Smooth muscle cell (in vitro differentiated cells): ENCODE results near the gene TNNI2. TPM values are rescaled to one million over a fixed set of nuclear protein-coding genes. Genes with fewer than 3 reads are reported as not detected.
A peak's percentile ranks its signal among the peaks of the same experiment; 100 is the strongest.

Source experiments
- DNase-seq: peaks from one replicate; lab custom pipeline; 2025; ENCODE audit not compliant: unreplicated experiment; lab: John Stamatoyannopoulos, UW
- H2AFZ ChIP-seq: fragments of 200-600 bp; sonication (generic); 2 replicates; pipeline ENCODE4 v1.6.0; 2016; ENCODE audit warnings: antibody characterized with exemption, low read depth, mild to moderate bottlenecking
- H3F3A ChIP-seq: fragments of 200-600 bp; sonication (generic); 2 replicates; pipeline ENCODE4 v1.6.0; 2017; ENCODE audit warnings: antibody characterized with exemption, low read depth
- H3K27ac ChIP-seq: fragments of 200-600 bp; sonication (generic); 2 replicates; pipeline ENCODE4 v1.5.1; 2016; ENCODE audit warnings: low read depth, mild to moderate bottlenecking
- H3K27me3 ChIP-seq: fragments of 200-600 bp; sonication (generic); 2 replicates; pipeline ENCODE4 v1.6.1; 2016; ENCODE audit warnings: low read depth, mild to moderate bottlenecking
- H3K36me3 ChIP-seq: fragments of 200-600 bp; sonication (generic); 2 replicates; pipeline ENCODE4 v1.5.1; 2016; ENCODE audit warnings: low read depth
- H3K4me1 ChIP-seq: fragments of 200-600 bp; sonication (generic); 2 replicates; pipeline ENCODE4 v1.5.1; 2016; ENCODE audit warnings: low read depth
- H3K4me2 ChIP-seq: fragments of 200-600 bp; sonication (generic); 2 replicates; pipeline ENCODE4 v1.6.0; 2016; ENCODE audit warnings: mild to moderate bottlenecking
- H3K4me3 ChIP-seq: fragments of 200-600 bp; sonication (generic); 2 replicates; pipeline ENCODE4 v1.5.1; 2016; ENCODE audit warnings: mild to moderate bottlenecking
- H3K79me2 ChIP-seq: fragments of 200-600 bp; sonication (generic); 2 replicates; pipeline ENCODE4 v1.6.0; 2016; ENCODE audit warnings: low read depth, mild to moderate bottlenecking
- H3K9ac ChIP-seq: fragments of 200-600 bp; sonication (generic); 2 replicates; pipeline ENCODE4 v1.6.0; 2016; ENCODE audit warnings: low read depth
- H3K9me3 ChIP-seq: fragments of 200-600 bp; sonication (generic); replicated peaks from 2 replicates; pipeline ENCODE4 v1.5.1; 2016; ENCODE audit warnings: low read depth
- H4K20me1 ChIP-seq: fragments of 200-600 bp; sonication (generic); 2 replicates; pipeline ENCODE4 v1.6.0; 2016; ENCODE audit warnings: low read depth
- CTCF ChIP-seq: fragments of 200-600 bp; sonication (generic); IDR thresholded peaks from 2 replicates; pipeline ENCODE4 v1.5.1; 2017; ENCODE audit warnings: borderline replicate concordance, mild to moderate bottlenecking, antibody characterized with exemption; ENCODE audit not compliant: insufficient read depth, poor library complexity, severe bottlenecking
- WGBS: methylation state at CpG from one replicate; pipeline ENCODE4 v1.1.7; 2016; ENCODE audit warnings: low lambda C conversion rate; 5-methylcytosine and 5-hydroxymethylcytosine counted together
- polyA plus RNA-seq: library from polyadenylated mRNA; unstranded; fragments of >200 nt; fragmentation: Nextera tagmentation; extraction: Ambion mirVana; gene quantifications from 2 replicates; pipeline ENCODE4 v1.2.1, GENCODE V29; 2016
- total RNA-seq: library from RNA; depleted of rRNA; stranded (reverse); fragments of >200 nt; gene quantifications from 2 replicates; pipeline ENCODE4 v1.2.3, GENCODE V29; 2014

The TNNI2 gene
- total and polyA plus RNA-seq, 2 experiments from 2014 or later = 0.94 to 1.2 TPM

DNA sequence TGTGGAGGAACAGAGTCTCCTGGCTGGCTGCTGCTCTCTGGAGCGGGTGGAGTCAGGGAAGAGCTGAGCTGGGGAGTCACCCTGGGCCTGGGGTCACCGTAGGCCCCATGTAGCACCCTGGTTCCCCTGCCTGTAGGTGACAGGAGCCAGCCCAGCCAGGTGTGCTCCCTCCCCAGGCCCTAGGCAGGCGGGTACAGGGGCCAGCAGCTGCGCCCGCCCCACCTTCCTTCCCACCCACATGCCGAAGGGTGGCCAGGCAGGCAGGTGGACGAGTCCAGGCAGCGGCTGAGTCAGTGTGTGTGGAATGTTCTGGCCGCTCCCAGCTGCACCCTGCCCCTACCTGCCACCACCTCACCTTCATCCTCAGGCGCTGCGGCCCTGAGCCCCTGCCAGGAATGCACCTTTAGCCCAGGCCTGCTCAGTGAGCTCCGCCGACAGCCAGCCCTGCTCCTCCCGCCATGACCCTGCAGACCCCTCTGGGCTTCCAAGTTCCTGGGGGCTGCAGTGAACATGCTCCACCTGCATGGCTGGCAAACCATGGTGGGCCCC is 4.6 kb upstream of the TNNI2 start:
- 78% methylated on average over 12 of the region's 14 CpGs for WGBS
- no peaks in the 10 kb centered on the region for H3K9me3 ChIP-seq
- H3K4me1 ChIP-seq = peaks cover 16% of the 10 kb centered on the region
- no peak for DNase-seq
- no peak overlapping the region for H2AFZ ChIP-seq
- TF ChIP-seq CTCF = no peak
- H3K36me3 ChIP-seq = no peaks in the 10 kb centered on the region
- H3F3A ChIP-seq = no peaks in the 10 kb centered on the region
- H3K4me3 ChIP-seq = no peak overlapping the region
- peak overlapping the region; percentile 66 for H3K27ac ChIP-seq
- no peak overlapping the region for H3K9ac ChIP-seq
- H3K4me2 ChIP-seq = no peak overlapping the region
- H3K79me2 ChIP-seq = no peaks in the 10 kb centered on the region
- no peaks in the 10 kb centered on the region for H3K27me3 ChIP-seq
- no peaks in the 10 kb centered on the region for H4K20me1 ChIP-seq

DNA sequence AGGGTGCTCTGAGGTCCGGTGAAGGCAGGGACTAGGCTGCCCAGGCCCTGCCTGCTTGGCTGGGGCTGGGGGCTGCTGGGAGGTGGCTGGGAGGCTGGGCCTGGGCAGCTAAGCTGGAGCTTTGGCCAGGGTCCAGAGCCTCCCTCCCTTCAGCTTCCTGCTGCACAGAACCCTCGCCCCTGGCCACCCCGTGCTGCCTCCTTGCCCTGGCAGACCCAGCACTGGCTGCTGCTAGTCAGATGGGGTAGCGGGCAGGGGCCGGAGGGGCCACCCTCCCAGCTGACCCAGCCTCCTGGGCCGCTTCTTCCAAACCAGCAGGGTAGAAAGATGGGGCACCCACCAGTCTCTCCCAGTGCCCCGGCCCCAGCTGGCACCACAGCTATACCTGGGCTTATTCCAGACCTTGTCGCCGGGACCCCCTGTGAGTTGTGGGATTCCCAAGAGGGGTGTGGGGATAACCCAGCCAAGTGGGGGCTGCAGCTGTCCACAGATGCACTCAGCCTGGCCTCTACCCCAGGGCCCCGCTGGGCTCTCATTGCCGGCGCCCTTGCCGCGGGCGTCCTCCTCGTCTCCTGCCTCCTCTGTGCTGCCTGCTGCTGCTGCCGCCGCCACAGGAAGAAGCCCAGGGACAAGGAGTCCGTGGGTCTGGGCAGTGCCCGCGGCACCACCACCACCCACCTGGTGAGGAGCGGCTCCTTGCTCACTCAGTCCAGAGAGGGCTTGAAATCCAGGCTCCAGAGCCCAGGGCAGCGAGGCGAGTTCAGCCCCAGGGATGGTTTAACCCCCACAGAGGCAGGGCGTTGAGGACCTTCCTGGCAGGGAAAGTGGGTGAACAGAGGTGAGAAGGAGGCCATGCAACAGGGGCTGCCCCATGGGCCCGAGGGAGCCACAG is 3.8 kb upstream of the TNNI2 start, which contains the start of gene SYT8:
Gene SYT8, plus strand, starts transcription at position 212 of the 892 bp plus-strand sequence. Its CDS starts 116 bp downstream, at position 328.
- Histone ChIP-seq H3K9me3 (no peaks in the 10 kb centered on the region), H3F3A (no peaks in the 10 kb centered on the region), H3K27ac (peak within 1 kb of the TSS; percentile 66), H3K27me3 (no peaks in the 10 kb centered on the region), H3K9ac (no peak within 1 kb of the TSS), H3K4me2 (no peak within 1 kb of the TSS), H3K36me3 (no peaks in the 10 kb centered on the region), H4K20me1 (no peaks in the 10 kb centered on the region), H2AFZ (no peak within 1 kb of the TSS), H3K4me1 (peaks cover 16% of the 10 kb centered on the region), H3K79me2 (no peaks in the 10 kb centered on the region), H3K4me3 (no peak within 1 kb of the TSS)
- no peak for TF ChIP-seq CTCF
- no peak for DNase-seq
- 94% methylated on average over 23 of the region's 26 CpGs for WGBS

DNA sequence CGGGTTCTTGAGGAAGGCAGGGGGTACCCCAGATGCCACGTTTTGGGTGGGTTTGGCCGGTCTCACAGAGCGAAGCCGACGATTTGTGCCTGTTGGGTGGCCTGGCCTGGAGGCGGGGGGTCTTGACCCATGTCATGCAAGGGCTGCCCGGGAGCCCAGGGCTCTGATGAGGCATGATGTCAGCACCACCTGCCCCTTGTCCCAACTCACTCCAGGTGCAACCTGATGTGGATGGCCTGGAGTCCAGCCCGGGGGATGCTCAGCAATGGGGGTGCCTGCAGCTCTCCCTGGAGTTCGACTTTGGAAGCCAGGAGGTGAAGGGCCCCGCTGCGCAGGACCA is 3.1 kb upstream of the TNNI2 start:
- Histone ChIP-seq H2AFZ (no peak overlapping the region), H3K36me3 (no peaks in the 10 kb centered on the region), H3K4me2 (no peak overlapping the region), H3F3A (no peaks in the 10 kb centered on the region), H3K9me3 (no peaks in the 10 kb centered on the region), H4K20me1 (no peaks in the 10 kb centered on the region), H3K4me3 (no peak overlapping the region), H3K27ac (no peak overlapping the region), H3K9ac (no peak overlapping the region), H3K79me2 (no peaks in the 10 kb centered on the region), H3K4me1 (peaks cover 16% of the 10 kb centered on the region), H3K27me3 (no peaks in the 10 kb centered on the region)
- TF ChIP-seq CTCF = no peak
- DNase-seq = no peak
- 94% methylated on average over 12 of the region's 12 CpGs for WGBS
